HTERT RPE-1 (cell line): ENCODE results near the gene USH2A.
"Not testable (repeated sequence)": the region's sequence is repeated elsewhere in the genome, so short reads cannot be mapped to it uniquely, and the experiment has no call there.

Experiments
- in situ Hi-C: fragments of 300-500 bp; cut with MboI; formaldehyde crosslinking; loops from 4 replicates; pipeline ENCODE4 v1.14.3; 2020; ENCODE audit warnings: low sequenced_read_pairs

USH2A gene

GRCh38 chr1:216145451-216146018 is 277.7 kb downstream of the USH2A start:
- in situ Hi-C loops, result not testable (repeated sequence)

- in situ Hi-C loops, result no loop called here
These were observed 278.4 kb downstream of the USH2A start for GRCh38 chr1:216144661-216145450.

- in situ Hi-C loops, result no loop called here
These were observed 280.3 kb downstream of the USH2A start for GRCh38 chr1:216142921-216143320.

GRCh38 chr1:216140730-216141524 is 282.3 kb downstream of the USH2A start:
- in situ Hi-C loops, result no loop called here

GRCh38 chr1:216124192-216124781 is 299.0 kb downstream of the USH2A start:
- in situ Hi-C loops, result no loop called here

GRCh38 chr1:216123446-216124191 is 299.6 kb downstream of the USH2A start:
- in situ Hi-C loops, result no loop called here

- in situ Hi-C loops, result no loop called here
These were observed 303.6 kb downstream of the USH2A start for GRCh38 chr1:216119600-216119999.

GRCh38 chr1:216114180-216114579 is 309.1 kb downstream of the USH2A start:
- in situ Hi-C loops, result no loop called here

- in situ Hi-C loops, result no loop called here
These were observed 310.1 kb downstream of the USH2A start for GRCh38 chr1:216113181-216113580.

- in situ Hi-C loops, result no loop called here
These were observed 311.4 kb downstream of the USH2A start for GRCh38 chr1:216111842-216112241.

GRCh38 chr1:216095400-216095799 is 327.8 kb downstream of the USH2A start:
- in situ Hi-C loops, result no loop called here

- in situ Hi-C loops, result no loop called here
These were observed 332.7 kb downstream of the USH2A start for GRCh38 chr1:216090556-216090955.

- in situ Hi-C loops, result no loop called here
These were observed 336.6 kb downstream of the USH2A start for GRCh38 chr1:216086678-216087077.

GRCh38 chr1:216081445-216081844 is 341.8 kb downstream of the USH2A start:
- in situ Hi-C loops, result no loop called here

GRCh38 chr1:216076751-216077150 is 346.5 kb downstream of the USH2A start:
- in situ Hi-C loops, result no loop called here

GRCh38 chr1:216075339-216075738 is 347.9 kb downstream of the USH2A start:
- in situ Hi-C loops, result no loop called here

- in situ Hi-C loops, result no loop called here
These were observed 349.3 kb downstream of the USH2A start for GRCh38 chr1:216073793-216074595.

GRCh38 chr1:216071262-216071661 is 352.0 kb downstream of the USH2A start:
- in situ Hi-C loops, result no loop called here

GRCh38 chr1:216064643-216065042 is 358.6 kb downstream of the USH2A start:
- in situ Hi-C loops, result no loop called here

GRCh38 chr1:216057947-216058346 is 365.3 kb downstream of the USH2A start:
- in situ Hi-C loops, result no loop called here
